Keratinocyte (primary cell): ENCODE results near the gene DCAKD. TPM values are rescaled to one million over a fixed set of nuclear protein-coding genes. Genes with fewer than 3 reads are reported as not detected.

ENCODE experiments used
- DNase-seq: peaks from one replicate; pipeline ENCODE4 v3.0.0-alpha.2; 2011; ENCODE audit warnings: low read depth, missing footprints, low spot score
- FAIRE-seq: peaks from 2 replicates; lab custom pipeline; 2011; peaks lifted over from hg19 to GRCh38; lab: Jason Lieb, UNC
- H2AFZ ChIP-seq: 2 replicates; pipeline ENCODE4 v1.6.0; 2012; ENCODE audit warnings: low read length, control low read depth, inconsistent platforms; ENCODE audit not compliant: control insufficient read depth
- H3K27ac ChIP-seq: 2 replicates; pipeline ENCODE4 v1.5.1; 2011; ENCODE audit warnings: low read length; ENCODE audit not compliant: control insufficient read depth, insufficient read depth
- H3K27me3 ChIP-seq: 3 replicates; pipeline ENCODE4 v1.6.0; 2011; ENCODE audit warnings: low read length; ENCODE audit not compliant: control insufficient read depth, insufficient read depth; ENCODE audit errors: extremely low read depth
- H3K36me3 ChIP-seq, 2 experiments: 2 replicates in 1 of 2; 3 replicates in 1 of 2; pipeline ENCODE4 v1.5.1; 2011; ENCODE audit warnings: low read length in 2 of 2, mild to moderate bottlenecking in 1 of 2; ENCODE audit not compliant: control insufficient read depth in 2 of 2, insufficient read depth in 2 of 2; ENCODE audit errors: extremely low read depth in 1 of 2
- H3K4me1 ChIP-seq: 3 replicates; pipeline ENCODE4 v1.5.1; 2011; ENCODE audit warnings: low read length; ENCODE audit not compliant: control insufficient read depth, insufficient read depth; ENCODE audit errors: extremely low read depth
- H3K4me2 ChIP-seq: 3 replicates; pipeline ENCODE4 v1.6.0; 2011; ENCODE audit warnings: low read depth, low read length; ENCODE audit not compliant: control insufficient read depth, insufficient read depth; ENCODE audit errors: extremely low read depth
- H3K4me3 ChIP-seq, 3 experiments: fragments of 200-600 bp in 1 of 3; sonication (generic) in 1 of 3; 2 replicates in 2 of 3; 3 replicates in 1 of 3; pipeline ENCODE4 v1.5.1; 2011 to 2016; ENCODE audit warnings: low read length in 3 of 3, mild to moderate bottlenecking in 3 of 3, control low read depth in 2 of 3, inconsistent platforms in 1 of 3, low read depth in 1 of 3, mixed read lengths in 1 of 3, mixed run types in 1 of 3, moderate library complexity in 1 of 3; ENCODE audit not compliant: control insufficient read depth in 2 of 3, insufficient read depth in 2 of 3; ENCODE audit errors: extremely low read depth in 1 of 3
- H3K79me2 ChIP-seq: 2 replicates; pipeline ENCODE4 v1.6.0; 2012; ENCODE audit warnings: low read length; ENCODE audit not compliant: control insufficient read depth, insufficient read depth
- H3K9ac ChIP-seq: 3 replicates; pipeline ENCODE4 v1.6.0; 2011; ENCODE audit warnings: low read length; ENCODE audit not compliant: control insufficient read depth, insufficient read depth; ENCODE audit errors: extremely low read depth
- H3K9me1 ChIP-seq: 3 replicates; pipeline ENCODE4 v1.6.0; 2011; ENCODE audit warnings: low read length; ENCODE audit not compliant: control insufficient read depth, insufficient read depth; ENCODE audit errors: extremely low read depth
- H3K9me3 ChIP-seq: 2 replicates; pipeline ENCODE4 v1.5.1; 2012; ENCODE audit warnings: low read depth, low read length; ENCODE audit not compliant: control insufficient read depth
- H4K20me1 ChIP-seq: 3 replicates; pipeline ENCODE4 v1.6.0; 2011; ENCODE audit warnings: low read length; ENCODE audit not compliant: control insufficient read depth, insufficient read depth; ENCODE audit errors: extremely low read depth
- CTCF ChIP-seq, 3 experiments: IDR thresholded peaks in 1 of 3; conservative IDR thresholded peaks in 1 of 3; optimal IDR thresholded peaks in 1 of 3; 2 replicates in 2 of 3; 3 replicates in 1 of 3; pipeline versions ENCODE3 to v1.5.1; 2011; ENCODE audit warnings: low read length in 3 of 3, mild to moderate bottlenecking in 3 of 3, moderate library complexity in 2 of 3, control low read depth in 1 of 3, inconsistent platforms in 1 of 3; ENCODE audit not compliant: insufficient read depth in 2 of 3; ENCODE audit errors: extremely low read depth in 1 of 3
- EZH2 ChIP-seq: IDR thresholded peaks from one replicate; pipeline ENCODE4 v1.6.1; 2012; ENCODE audit warnings: inconsistent platforms, mild to moderate bottlenecking, low read length, moderate library complexity
- dilution Hi-C: fragments of 300-500 bp; cut with MboI; formaldehyde crosslinking; loops from one replicate; pipeline ENCODE4 v1.7.0; 2020; ENCODE audit warnings: low sequenced_read_pairs; ENCODE audit not compliant: extremely low pct_ligation_motif_present
- polyA plus RNA-seq, 5 experiments: library from polyadenylated mRNA; depleted of rRNA in 3 of 5; stranded (reverse) in 3 of 5; stranded (forward) in 1 of 5; unstranded in 1 of 5; fragments of >200 nt; gene quantifications; 1 replicate in 1 of 5; 2 replicates in 3 of 5; 3 replicates in 1 of 5; pipeline versions ENCODE4 v1.2.1 to v1.2.3, GENCODE V29; 2011 to 2012; ENCODE audit warnings: missing spikeins in 2 of 5, low read depth in 1 of 5, low replicate concordance in 1 of 5

DCAKD gene
- polyA plus RNA-seq, 1 donor (not counting 4 experiments of a cell fraction or from before 2014, with no cell fraction given), result 18.7 TPM

- H3K4me2 ChIP-seq, result no peak overlapping the region
- no peak overlapping the region for H3K9ac ChIP-seq
- no peak overlapping the region for H2AFZ ChIP-seq
- dilution Hi-C loops, result no loop called here
- H3K79me2 ChIP-seq, result no peaks in the 10 kb centered on the region
- FAIRE-seq (no peak), DNase-seq (no peak)
- no peaks in the 10 kb centered on the region for H3K9me3 ChIP-seq
- no peaks in the 10 kb centered on the region for H3K9me1 ChIP-seq
- H3K4me3 ChIP-seq, result no peak overlapping the region
- H4K20me1 ChIP-seq, result no peaks in the 10 kb centered on the region
- TF ChIP-seq CTCF (optimal IDR thresholded peaks at IDR 0.05 in 1 of 3, IDR thresholded peaks at IDR 0.05 in 1 of 3, conservative IDR thresholded peaks at IDR 0.05 in 1 of 3; ENCODE audit: extremely low read depth in 1 of 3, insufficient read depth in 2 of 3, low read length in 3 of 3) (no peak), EZH2 (no peak)
- no peaks in the 10 kb centered on the region for H3K27me3 ChIP-seq
- no peak overlapping the region for H3K27ac ChIP-seq
- H3K36me3 ChIP-seq, result peaks cover 28 to 50% of the 10 kb centered on the region in 2 experiments
- no peaks in the 10 kb centered on the region for H3K4me1 ChIP-seq
Measured at GRCh38 chr17:45029096-45029495, 22.3 kb downstream of the DCAKD start.

GRCh38 chr17:45022655-45023339, 28.6 kb downstream of the DCAKD start:
- Histone ChIP-seq H3K4me3 (no peak overlapping the region), H2AFZ (no peak overlapping the region), H3K4me2 (no peak overlapping the region), H3K9ac (no peak overlapping the region), H4K20me1 (no peaks in the 10 kb centered on the region), H3K4me1 (peaks cover 21% of the 10 kb centered on the region), H3K27ac (no peak overlapping the region), H3K79me2 (no peaks in the 10 kb centered on the region), H3K27me3 (no peaks in the 10 kb centered on the region), H3K9me3 (no peaks in the 10 kb centered on the region), H3K9me1 (no peaks in the 10 kb centered on the region), H3K36me3 (peaks cover 4 to 16% of the 10 kb centered on the region in 2 experiments)
- no peak for TF ChIP-seq EZH2
- DNase-seq (no peak), FAIRE-seq (no peak)
- dilution Hi-C loops, result loop anchor here (25.0 kb wide), 1 partner anchor 110 kb away; the partner anchor contains the start of gene GFAP
